LNCaP clone FGC (cell line): ENCODE measurements around the gene UBL4B.

Experiments used
- DNase-seq: peaks from one replicate; pipeline ENCODE4 v3.0.0-alpha.2; 2011; ENCODE audit warnings: low read depth
- H3K4me3 ChIP-seq: 2 replicates; pipeline ENCODE4 v1.5.1; 2011; ENCODE audit warnings: mild to moderate bottlenecking, low read depth, low read length, control low read depth
- TF ChIP-seq, protein P1 (sequence below): IDR thresholded peaks from 2 replicates; pipeline ENCODE4 v1.5.1; 2012; ENCODE audit warnings: mild to moderate bottlenecking; ENCODE audit not compliant: control insufficient read depth, insufficient read depth; ENCODE audit errors: extremely low read depth

The UBL4B gene

DNA sequence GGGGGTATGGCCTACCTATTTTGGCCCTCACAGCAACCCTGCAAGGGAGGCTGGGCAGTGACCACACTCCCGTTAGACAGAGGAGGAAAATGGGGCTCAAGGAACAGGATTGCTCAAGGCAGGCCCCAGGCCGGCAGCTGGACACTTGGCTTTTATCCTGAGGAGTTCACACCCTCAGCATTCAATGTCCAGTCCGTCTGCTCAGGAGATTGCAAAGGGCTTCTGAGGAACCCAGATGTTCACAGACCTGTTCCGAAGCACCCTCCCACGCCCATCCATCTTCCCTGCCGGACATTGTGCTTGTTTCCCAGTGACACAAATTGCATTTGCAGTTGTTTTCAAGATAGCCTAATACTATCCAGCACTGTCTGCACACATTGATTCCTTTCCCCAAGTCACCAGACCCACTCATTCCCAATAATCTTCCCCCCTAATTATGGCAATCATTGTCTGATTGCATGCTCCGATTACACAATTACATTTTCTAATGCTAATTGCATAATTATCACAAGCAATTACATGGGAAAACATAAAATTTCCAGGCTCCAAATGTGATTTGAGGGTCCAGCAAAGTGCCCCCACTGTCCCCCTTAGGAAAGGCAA is 4.3 kb upstream of the UBL4B start:
- TF ChIP-seq, protein P1, sequence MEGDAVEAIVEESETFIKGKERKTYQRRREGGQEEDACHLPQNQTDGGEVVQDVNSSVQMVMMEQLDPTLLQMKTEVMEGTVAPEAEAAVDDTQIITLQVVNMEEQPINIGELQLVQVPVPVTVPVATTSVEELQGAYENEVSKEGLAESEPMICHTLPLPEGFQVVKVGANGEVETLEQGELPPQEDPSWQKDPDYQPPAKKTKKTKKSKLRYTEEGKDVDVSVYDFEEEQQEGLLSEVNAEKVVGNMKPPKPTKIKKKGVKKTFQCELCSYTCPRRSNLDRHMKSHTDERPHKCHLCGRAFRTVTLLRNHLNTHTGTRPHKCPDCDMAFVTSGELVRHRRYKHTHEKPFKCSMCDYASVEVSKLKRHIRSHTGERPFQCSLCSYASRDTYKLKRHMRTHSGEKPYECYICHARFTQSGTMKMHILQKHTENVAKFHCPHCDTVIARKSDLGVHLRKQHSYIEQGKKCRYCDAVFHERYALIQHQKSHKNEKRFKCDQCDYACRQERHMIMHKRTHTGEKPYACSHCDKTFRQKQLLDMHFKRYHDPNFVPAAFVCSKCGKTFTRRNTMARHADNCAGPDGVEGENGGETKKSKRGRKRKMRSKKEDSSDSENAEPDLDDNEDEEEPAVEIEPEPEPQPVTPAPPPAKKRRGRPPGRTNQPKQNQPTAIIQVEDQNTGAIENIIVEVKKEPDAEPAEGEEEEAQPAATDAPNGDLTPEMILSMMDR = no peak
- no peak for DNase-seq
- H3K4me3 ChIP-seq = no peak overlapping the region

DNA sequence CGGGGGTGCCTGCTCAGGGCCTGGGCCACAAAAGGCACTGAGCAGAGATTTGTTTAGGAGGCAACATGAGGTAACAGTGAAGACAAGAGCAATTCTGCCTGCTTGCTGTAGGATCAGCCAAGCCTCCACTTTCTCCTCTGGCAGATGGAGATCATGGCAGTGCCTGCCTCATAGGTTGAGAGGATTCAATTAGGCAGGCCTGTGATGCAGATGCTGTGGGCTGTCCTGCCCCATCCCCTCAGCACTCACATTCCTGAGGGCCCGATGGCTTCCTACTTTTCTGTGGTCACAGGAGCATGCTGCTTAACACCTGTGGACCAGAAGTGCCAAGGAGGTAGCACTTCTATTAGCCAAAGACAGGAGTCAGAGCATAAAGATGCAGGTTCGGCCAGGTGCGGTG is 1.2 kb upstream of the UBL4B start:
- TF ChIP-seq, protein P1 = no peak
- no peak for DNase-seq

DNA sequence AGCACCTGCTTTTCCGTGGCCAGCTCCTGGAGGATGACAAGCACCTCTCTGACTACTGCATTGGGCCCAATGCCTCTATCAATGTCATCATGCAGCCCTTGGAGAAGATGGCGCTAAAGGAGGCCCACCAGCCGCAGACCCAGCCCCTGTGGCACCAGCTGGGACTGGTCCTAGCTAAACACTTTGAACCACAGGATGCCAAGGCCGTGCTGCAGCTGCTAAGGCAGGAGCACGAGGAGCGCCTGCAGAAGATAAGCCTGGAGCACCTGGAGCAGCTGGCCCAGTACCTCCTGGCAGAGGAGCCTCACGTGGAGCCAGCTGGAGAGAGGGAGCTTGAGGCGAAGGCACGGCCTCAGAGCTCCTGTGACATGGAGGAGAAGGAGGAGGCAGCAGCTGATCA is 413 bp downstream of the UBL4B start:
- TF ChIP-seq, protein P1 = no peak
- no peak for DNase-seq
- H3K4me3 ChIP-seq = no peak overlapping the region

More for the DNA sequence above, 1.2 kb upstream of the UBL4B start:
- no peak overlapping the region for H3K4me3 ChIP-seq

DNA sequence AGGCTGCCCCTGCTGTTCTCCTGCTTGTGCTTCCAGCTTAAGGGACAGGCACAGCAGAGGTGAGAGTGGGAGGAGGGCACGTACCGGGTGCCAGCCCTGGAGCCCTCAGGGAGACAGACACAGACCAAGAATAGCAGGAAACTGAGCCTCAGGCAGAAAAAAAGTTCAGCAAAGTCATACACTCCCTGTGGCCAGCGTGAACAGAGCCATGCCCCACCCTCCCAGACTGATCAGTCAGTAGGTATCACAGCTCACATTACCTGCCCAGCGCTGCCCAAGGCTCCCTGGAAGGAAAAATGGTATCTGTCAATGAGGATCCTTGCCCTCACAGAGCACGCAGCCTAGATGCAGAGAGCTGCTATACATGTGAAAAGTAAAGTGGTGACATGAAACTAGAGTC is 1.3 kb downstream of the UBL4B start:
- TF ChIP-seq, protein P1 = no peak
- DNase-seq = no peak
- H3K4me3 ChIP-seq = no peak overlapping the region

DNA sequence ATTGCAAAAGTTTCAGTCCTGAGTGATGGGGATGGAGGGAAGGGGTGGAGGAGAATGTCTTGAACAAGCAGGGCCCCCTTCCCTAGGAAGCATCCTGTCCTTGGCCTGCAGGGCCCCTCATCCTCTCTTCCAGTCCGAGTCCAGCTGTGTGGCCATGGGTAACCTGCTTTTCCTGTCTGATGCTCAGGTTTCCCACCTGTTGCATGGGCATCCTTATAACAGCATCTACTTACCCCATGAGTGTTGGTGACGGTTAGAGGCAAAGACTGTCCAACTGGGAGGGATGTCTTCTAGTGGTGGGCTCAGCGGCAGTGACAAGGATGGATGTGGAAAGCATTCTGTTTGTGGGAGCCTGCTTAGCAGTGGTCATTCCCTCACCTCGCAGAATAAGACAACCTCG is 1.9 kb downstream of the UBL4B start:
- no peak overlapping the region for H3K4me3 ChIP-seq
- DNase-seq = no peak
- TF ChIP-seq, protein P1 = no peak

DNA sequence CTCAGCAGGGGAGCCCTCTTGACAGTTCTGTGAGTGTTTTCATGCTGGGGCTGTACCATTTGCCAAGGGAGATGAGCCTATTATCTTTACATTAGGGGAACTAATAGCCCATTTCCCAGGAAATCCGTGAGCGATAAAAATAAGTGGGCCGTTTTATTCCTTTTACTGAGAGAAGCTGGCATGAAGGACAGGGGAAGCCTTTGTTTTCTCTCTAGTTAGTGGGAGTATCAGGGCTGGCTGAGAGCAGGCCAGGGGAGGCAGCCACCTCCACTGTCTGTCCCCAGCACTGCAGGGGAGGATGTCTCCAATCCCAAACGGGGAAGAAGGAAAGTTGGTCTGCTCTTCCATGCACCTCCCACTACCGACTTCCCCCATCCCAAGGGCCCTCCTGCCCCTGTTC is 2.5 kb downstream of the UBL4B start:
- no peak overlapping the region for H3K4me3 ChIP-seq
- DNase-seq = no peak
- TF ChIP-seq, protein P1 = no peak
